ENCODE measurements around the gene CAMK1D.

Gene CAMK1D

DNA sequence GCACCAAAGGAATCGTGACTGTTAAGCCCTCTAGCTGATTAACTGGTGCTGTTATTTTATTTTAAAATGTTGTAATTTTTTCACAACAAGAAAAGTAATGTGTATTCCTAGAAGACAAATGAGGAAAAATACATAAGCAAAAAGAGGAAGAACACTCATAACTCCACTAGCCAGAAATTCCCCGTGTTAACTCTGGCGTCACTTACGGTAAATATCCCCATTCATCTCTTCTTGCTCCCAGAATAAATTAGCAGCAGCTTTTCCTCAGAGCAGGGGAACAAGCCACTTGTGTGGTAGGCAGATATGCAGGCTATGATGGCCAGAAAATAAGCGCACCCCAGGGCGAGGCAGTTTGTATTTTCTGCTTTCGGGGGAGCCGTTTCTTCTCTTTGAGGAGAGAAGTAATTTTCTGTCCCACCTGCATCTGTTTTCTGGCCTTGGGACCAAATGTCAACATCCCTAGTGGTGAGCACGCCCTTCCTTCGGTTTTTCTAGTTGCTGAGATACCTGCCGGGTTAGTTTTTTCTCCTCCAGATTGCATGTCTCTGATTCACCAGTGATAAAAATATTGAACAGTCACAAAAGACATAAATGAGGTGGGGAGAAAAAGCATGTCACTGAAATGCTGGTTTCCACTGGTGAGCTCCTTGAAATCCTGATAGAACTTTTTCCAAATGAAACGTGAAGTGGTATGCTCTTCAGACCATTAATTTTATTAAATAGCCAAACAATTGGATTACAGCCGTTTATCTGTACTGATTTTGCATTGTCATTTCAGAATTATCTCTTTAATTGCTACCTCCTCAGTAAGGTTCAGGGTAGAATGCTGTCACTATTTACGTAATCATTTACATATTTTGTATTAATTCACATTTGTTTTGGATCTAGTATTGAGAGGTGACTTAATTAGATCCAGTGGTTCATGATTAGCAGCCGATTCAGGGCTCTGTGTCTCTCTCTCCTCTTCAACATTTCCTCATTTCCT, 268.1 kb downstream of the CAMK1D start:
- no peaks in the 10 kb centered on the region for H3K27me3 ChIP-seq
- H3K4me1 ChIP-seq: no peaks in the 10 kb centered on the region
- H3K9me3 ChIP-seq: no peaks in the 10 kb centered on the region
- DNase-seq: no peak
- no peaks in the 10 kb centered on the region for H3K36me3 ChIP-seq
- H3K4me3 ChIP-seq: no peak overlapping the region
- TF ChIP-seq, protein P1, sequence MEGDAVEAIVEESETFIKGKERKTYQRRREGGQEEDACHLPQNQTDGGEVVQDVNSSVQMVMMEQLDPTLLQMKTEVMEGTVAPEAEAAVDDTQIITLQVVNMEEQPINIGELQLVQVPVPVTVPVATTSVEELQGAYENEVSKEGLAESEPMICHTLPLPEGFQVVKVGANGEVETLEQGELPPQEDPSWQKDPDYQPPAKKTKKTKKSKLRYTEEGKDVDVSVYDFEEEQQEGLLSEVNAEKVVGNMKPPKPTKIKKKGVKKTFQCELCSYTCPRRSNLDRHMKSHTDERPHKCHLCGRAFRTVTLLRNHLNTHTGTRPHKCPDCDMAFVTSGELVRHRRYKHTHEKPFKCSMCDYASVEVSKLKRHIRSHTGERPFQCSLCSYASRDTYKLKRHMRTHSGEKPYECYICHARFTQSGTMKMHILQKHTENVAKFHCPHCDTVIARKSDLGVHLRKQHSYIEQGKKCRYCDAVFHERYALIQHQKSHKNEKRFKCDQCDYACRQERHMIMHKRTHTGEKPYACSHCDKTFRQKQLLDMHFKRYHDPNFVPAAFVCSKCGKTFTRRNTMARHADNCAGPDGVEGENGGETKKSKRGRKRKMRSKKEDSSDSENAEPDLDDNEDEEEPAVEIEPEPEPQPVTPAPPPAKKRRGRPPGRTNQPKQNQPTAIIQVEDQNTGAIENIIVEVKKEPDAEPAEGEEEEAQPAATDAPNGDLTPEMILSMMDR (IDR thresholded peaks at IDR 0.05): no peak
- intact Hi-C loops (cut with DNase I; ENCODE audit: low total_unique reads): no loop called here
- H3K27ac ChIP-seq: no peak overlapping the region

GRCh38 chr10:12622016-12622415, 272.7 kb downstream of the CAMK1D start:
- DNase-seq: no peak
- Histone ChIP-seq H3K9me3 (no peaks in the 10 kb centered on the region), H3K4me3 (no peak overlapping the region), H3K36me3 (no peaks in the 10 kb centered on the region), H3K27me3 (no peaks in the 10 kb centered on the region), H3K27ac (no peak overlapping the region), H3K4me1 (no peaks in the 10 kb centered on the region)
- TF ChIP-seq, protein P1 (IDR thresholded peaks at IDR 0.05): no peak
- intact Hi-C loops (cut with DNase I; ENCODE audit: low total_unique reads): no loop called here

GRCh38 chr10:12622691-12623090, 273.3 kb downstream of the CAMK1D start:
- TF ChIP-seq, protein P1 (IDR thresholded peaks at IDR 0.05): no peak
- no peaks in the 10 kb centered on the region for H3K4me1 ChIP-seq
- no peaks in the 10 kb centered on the region for H3K27me3 ChIP-seq
- no peaks in the 10 kb centered on the region for H3K36me3 ChIP-seq
- intact Hi-C loops (cut with DNase I; ENCODE audit: low total_unique reads): no loop called here
- no peak for DNase-seq
- H3K27ac ChIP-seq: no peak overlapping the region
- H3K9me3 ChIP-seq: no peaks in the 10 kb centered on the region
- H3K4me3 ChIP-seq: no peak overlapping the region

DNA sequence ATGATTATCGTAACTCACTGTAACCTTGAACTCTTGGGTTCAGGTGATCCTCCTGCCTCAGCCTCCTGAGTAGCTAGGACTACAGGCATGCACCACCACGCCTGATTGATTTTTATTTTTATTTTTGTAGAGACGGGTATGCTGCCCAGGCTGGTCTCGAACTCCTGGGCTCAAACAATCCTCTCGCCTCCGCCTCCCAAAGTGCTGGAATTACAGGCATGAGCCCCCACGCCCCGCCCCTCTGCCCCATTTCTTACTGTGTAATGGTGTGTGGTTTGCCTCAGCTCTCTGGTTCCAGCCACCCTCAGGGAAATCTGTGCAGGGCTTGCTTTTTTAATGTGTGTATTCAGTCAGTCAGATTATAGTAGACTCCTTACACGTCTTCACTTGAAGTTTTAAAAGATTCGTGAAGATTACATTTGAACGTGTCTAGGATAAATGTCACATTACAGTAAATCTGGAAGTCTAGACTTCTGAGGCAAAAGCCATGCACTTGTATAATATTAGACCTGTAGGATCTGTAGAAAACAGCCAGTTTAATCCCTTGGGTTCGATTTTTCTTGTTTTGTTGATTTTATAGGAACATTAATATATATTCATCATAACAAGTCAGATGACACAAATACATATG, 276.2 kb downstream of the CAMK1D start:
- intact Hi-C loops (cut with DNase I; ENCODE audit: low total_unique reads): no loop called here

GRCh38 chr10:12628153-12628552, 278.8 kb downstream of the CAMK1D start:
- no peaks in the 10 kb centered on the region for H3K4me1 ChIP-seq
- TF ChIP-seq, protein P1 (IDR thresholded peaks at IDR 0.05): no peak
- no peaks in the 10 kb centered on the region for H3K27me3 ChIP-seq
- no peaks in the 10 kb centered on the region for H3K36me3 ChIP-seq
- H3K9me3 ChIP-seq: no peaks in the 10 kb centered on the region
- intact Hi-C loops (cut with DNase I; ENCODE audit: low total_unique reads): no loop called here
- no peak for DNase-seq
- no peak overlapping the region for H3K4me3 ChIP-seq
- no peak overlapping the region for H3K27ac ChIP-seq

More for the DNA sequence above, 276.2 kb downstream of the CAMK1D start:
- TF ChIP-seq, protein P1 (IDR thresholded peaks at IDR 0.05): no peak
- H3K4me1 ChIP-seq: no peaks in the 10 kb centered on the region
- H3K36me3 ChIP-seq: no peaks in the 10 kb centered on the region
- H3K27me3 ChIP-seq: no peaks in the 10 kb centered on the region
- H3K4me3 ChIP-seq: no peak overlapping the region
- no peaks in the 10 kb centered on the region for H3K9me3 ChIP-seq
- DNase-seq: no peak
- H3K27ac ChIP-seq: no peak overlapping the region
